GM13977 (cell line): Measurements from ENCODE around the gene ISOC2.

Experiments
- DNase-seq: peaks from one replicate; pipeline ENCODE4 v3.0.0; 2012; ENCODE audit warnings: low spot score
- in situ Hi-C: fragments of 300-500 bp; cut with MboI; formaldehyde crosslinking; loops from one replicate; pipeline ENCODE4 v1.12.0; 2022; ENCODE audit warnings: low sequenced_read_pairs, low pct_unique_long_range_greater_than_20kb, mixed read lengths, inconsistent platforms; ENCODE audit not compliant: unreplicated experiment
- TF ChIP-seq, protein P1 (sequence below): IDR thresholded peaks from 2 replicates; pipeline ENCODE4 v1.5.1; 2012; ENCODE audit warnings: mild to moderate bottlenecking, control low read depth; ENCODE audit not compliant: insufficient read depth; ENCODE audit errors: extremely low read depth, missing control alignments

Gene ISOC2

DNA sequence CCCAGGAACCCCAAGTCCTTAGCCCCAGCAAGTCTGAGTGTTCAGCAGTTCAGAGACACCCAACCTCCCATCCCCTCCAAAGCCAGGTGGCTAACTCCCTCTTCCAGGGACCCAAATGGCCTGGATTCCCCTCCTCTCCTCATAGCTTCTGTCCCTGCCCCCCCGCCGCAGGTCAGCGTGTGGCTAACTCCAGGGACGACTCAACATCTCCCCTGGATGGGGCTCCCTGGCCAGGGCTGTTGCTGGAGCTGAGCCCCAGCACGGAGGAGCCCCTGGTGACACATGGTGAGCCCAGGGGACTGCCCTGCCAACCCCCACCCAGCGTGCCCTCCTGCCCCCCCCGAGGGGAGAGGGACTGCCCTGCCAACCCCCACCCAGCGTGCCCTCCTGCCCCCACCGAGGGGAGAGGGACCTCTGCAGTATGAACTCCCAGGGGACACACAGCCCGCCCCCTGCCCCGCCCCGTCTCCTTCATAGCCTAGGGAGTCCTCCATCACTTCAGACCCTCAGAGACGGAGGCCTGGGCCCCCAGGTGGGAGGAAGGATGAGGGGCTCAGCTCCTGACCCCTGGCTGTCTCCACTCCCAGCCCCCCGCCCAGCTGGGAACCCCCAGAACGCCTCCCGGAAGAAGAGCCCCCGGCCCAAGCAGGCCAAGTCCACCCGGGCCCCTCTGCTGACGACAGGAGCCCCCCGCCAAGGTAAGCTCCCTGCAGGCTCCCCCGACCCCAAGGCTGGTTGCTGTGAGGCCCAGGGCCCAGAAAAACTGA, 28.5 kb upstream of the ISOC2 start:
- TF ChIP-seq, protein P1, sequence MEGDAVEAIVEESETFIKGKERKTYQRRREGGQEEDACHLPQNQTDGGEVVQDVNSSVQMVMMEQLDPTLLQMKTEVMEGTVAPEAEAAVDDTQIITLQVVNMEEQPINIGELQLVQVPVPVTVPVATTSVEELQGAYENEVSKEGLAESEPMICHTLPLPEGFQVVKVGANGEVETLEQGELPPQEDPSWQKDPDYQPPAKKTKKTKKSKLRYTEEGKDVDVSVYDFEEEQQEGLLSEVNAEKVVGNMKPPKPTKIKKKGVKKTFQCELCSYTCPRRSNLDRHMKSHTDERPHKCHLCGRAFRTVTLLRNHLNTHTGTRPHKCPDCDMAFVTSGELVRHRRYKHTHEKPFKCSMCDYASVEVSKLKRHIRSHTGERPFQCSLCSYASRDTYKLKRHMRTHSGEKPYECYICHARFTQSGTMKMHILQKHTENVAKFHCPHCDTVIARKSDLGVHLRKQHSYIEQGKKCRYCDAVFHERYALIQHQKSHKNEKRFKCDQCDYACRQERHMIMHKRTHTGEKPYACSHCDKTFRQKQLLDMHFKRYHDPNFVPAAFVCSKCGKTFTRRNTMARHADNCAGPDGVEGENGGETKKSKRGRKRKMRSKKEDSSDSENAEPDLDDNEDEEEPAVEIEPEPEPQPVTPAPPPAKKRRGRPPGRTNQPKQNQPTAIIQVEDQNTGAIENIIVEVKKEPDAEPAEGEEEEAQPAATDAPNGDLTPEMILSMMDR = no peak
- DNase-seq = no peak
- in situ Hi-C loops = no loop called here

DNA sequence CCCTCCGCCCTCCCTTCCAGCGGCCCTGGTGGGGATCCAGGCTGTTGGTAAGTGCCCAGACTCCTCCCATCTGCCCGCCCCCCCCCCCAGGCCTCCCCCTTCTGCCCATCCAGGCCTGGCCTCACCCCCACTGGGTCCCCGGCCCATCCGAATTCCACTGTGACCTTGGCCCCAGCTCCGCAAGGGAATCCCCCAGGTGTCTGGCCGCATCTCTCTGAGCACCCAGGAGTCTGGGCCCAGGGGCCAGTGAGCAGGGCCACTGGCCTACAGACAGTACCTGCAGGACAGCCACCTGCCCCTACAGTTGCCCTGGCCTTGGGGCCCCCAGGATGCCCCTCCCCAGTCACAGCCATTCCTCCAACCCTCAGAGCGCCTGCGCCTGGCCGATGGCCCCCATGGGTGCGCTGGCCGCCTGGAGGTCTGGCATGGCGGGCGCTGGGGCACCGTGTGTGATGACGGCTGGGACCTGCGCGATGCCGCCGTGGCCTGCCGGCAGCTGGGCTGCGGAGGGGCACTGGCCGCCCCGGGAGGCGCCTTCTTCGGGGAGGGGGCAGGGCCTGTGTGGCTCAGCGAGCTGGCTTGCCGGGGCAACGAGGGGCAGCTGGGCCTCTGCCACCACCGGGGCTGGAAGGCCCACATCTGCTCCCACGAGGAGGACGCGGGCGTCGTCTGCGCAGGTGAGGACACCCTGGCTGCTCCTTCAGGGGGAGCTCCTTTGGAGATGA, 27.7 kb upstream of the ISOC2 start:
- in situ Hi-C loops = no loop called here
- TF ChIP-seq, protein P1 = no peak
- DNase-seq = no peak

- in situ Hi-C loops = no loop called here
- DNase-seq = no peak
- TF ChIP-seq, protein P1 = no peak
These were observed 26.7 kb upstream of the ISOC2 start, which contains the start of gene SSC5D for GRCh38 chr19:55487924-55488687. Gene SSC5D, plus strand, starts transcription at chr19:55488436. Its CDS starts 154 bp downstream, at chr19:55488590.

DNA sequence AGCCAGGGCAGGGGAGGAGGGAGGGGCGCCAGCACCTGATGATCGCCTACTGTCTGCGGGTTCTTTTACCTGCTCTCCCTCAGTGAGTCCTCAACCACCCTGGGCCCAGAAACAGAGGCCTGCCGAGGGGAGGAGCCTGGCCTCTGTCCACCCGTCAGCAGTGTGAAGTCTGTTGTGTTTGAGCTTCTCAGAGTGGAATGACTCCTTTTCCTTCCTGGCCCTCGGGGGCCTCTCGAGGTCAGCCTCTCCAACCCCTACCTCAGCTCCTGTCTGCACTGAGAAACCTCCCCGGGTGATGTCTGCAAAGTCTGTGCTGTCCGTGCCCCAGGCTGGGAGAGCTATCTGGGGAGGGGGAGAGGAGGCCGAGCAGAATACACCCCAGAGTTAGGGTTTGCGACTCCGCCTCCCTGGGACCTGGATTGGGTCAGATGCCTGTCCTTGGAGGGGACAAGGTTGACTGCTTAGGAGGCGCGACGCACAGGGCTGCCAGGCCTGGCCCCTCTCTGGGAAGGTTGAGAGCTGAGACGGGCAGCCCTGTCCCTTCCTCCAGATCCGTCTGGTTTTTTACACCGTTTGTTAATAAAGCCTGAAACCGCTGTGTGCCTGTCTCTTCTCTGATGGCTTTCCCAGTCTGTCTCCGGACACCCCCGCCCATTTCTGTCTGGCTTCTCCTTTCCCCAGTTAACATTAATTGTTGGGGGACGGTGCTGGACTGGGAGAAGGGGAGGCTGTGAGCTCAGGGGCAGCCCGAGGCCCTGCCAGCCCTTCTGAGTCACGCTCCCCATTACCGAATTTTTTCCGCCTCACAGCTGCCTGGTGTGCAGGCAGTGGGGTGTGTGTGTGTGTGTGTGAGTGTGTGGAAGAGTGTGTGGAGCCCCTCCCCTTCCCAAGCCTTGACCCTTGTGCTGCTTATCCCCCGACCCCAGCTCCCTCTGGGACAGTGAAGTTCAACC, 25.8 kb upstream of the ISOC2 start:
- TF ChIP-seq, protein P1 = no peak
- DNase-seq = no peak
- in situ Hi-C loops = no loop called here

GRCh38 chr19:55486043-55486970, 24.9 kb upstream of the ISOC2 start:
- TF ChIP-seq, protein P1 = no peak
- in situ Hi-C loops = no loop called here
- DNase-seq = no peak
